GM19351 (cell line): Measurements from ENCODE around the gene ALG1.
"Not testable (repeated sequence)": the region's sequence is repeated elsewhere in the genome, so short reads cannot be mapped to it uniquely, and the experiment has no call there.

Source experiments
- ATAC-seq: cut with Tn5 transposase; IDR thresholded peaks from one replicate; pipeline ENCODE4 v1.9.1; 2021; ENCODE audit warnings: mild to moderate bottlenecking, moderate library complexity; ENCODE audit not compliant: unreplicated experiment

The ALG1 gene

GRCh38 chr16:5072334-5073278 lies 963 bp downstream of the ALG1 start:
- no peak for ATAC-seq

GRCh38 chr16:5073279-5073629 lies 1.6 kb downstream of the ALG1 start:
- ATAC-seq = no peak

- not testable (repeated sequence) for ATAC-seq
Measured at GRCh38 chr16:5073771-5074170, 2.1 kb downstream of the ALG1 start.

- ATAC-seq = no peak
Measured at GRCh38 chr16:5075637-5076036, 4.0 kb downstream of the ALG1 start.

GRCh38 chr16:5077304-5077703 lies 5.7 kb downstream of the ALG1 start:
- no peak for ATAC-seq

- ATAC-seq = no peak
Measured at GRCh38 chr16:5078626-5079025, 7.0 kb downstream of the ALG1 start.

- ATAC-seq = not testable (repeated sequence)
Measured at GRCh38 chr16:5080461-5080860, 8.8 kb downstream of the ALG1 start.

- ATAC-seq = not testable (repeated sequence)
Measured at GRCh38 chr16:5080996-5081395, 9.4 kb downstream of the ALG1 start.

- ATAC-seq = not testable (repeated sequence)
Measured at GRCh38 chr16:5083646-5084045, 12.0 kb downstream of the ALG1 start.

- not testable (repeated sequence) for ATAC-seq
Measured at GRCh38 chr16:5084099-5084731, 12.6 kb downstream of the ALG1 start.

- not testable (repeated sequence) for ATAC-seq
Measured at GRCh38 chr16:5084802-5085201, 13.2 kb downstream of the ALG1 start.

- ATAC-seq = not testable (repeated sequence)
Measured at GRCh38 chr16:5085716-5086115, 14.1 kb downstream of the ALG1 start.

- not testable (repeated sequence) for ATAC-seq
Measured at GRCh38 chr16:5088086-5088790, 16.6 kb downstream of the ALG1 start.

GRCh38 chr16:5088936-5089335 lies 17.3 kb downstream of the ALG1 start:
- not testable (repeated sequence) for ATAC-seq

- not testable (repeated sequence) for ATAC-seq
Measured at GRCh38 chr16:5089911-5090555, 18.4 kb downstream of the ALG1 start.

- ATAC-seq = not testable (repeated sequence)
Measured at GRCh38 chr16:5090592-5090991, 18.9 kb downstream of the ALG1 start.

GRCh38 chr16:5093081-5093480 lies 21.4 kb downstream of the ALG1 start:
- not testable (repeated sequence) for ATAC-seq

- not testable (repeated sequence) for ATAC-seq
Measured at GRCh38 chr16:5093746-5094145, 22.1 kb downstream of the ALG1 start.

- ATAC-seq = not testable (repeated sequence)
Measured at GRCh38 chr16:5095145-5095830, 23.6 kb downstream of the ALG1 start.

GRCh38 chr16:5096437-5097060 lies 24.9 kb downstream of the ALG1 start:
- not testable (repeated sequence) for ATAC-seq
